Hepatocyte (in vitro differentiated cells): ENCODE data around the gene KIAA1958. TPM values are rescaled to one million over a fixed set of nuclear protein-coding genes. Genes with fewer than 3 reads are reported as not detected.

Source experiments
- DNase-seq: peaks from one replicate; pipeline ENCODE4 v3.0.0-alpha.2; 2016; ENCODE audit warnings: low spot score
- H2AFZ ChIP-seq: fragments of 200-600 bp; sonication (generic); 2 replicates; pipeline ENCODE4 v1.6.0; 2016; ENCODE audit warnings: antibody characterized with exemption, mild to moderate bottlenecking
- H3K27ac ChIP-seq: fragments of 200-600 bp; sonication (generic); 2 replicates; pipeline ENCODE4 v1.5.1; 2016; ENCODE audit warnings: mild to moderate bottlenecking
- H3K27me3 ChIP-seq: fragments of 200-600 bp; sonication (generic); 2 replicates; pipeline ENCODE4 v1.6.1; 2016
- H3K36me3 ChIP-seq: fragments of 200-600 bp; sonication (generic); replicated peaks from 2 replicates; pipeline ENCODE4 v1.5.1; 2016; ENCODE audit warnings: low read depth; ENCODE audit not compliant: insufficient read depth
- H3K4me1 ChIP-seq: fragments of 200-600 bp; sonication (generic); 2 replicates; pipeline ENCODE4 v1.5.1; 2016; ENCODE audit warnings: mild to moderate bottlenecking, moderate library complexity; ENCODE audit not compliant: insufficient read depth
- H3K4me2 ChIP-seq: fragments of 200-600 bp; sonication (generic); 2 replicates; pipeline ENCODE4 v1.6.0; 2016
- H3K4me3 ChIP-seq: fragments of 200-600 bp; sonication (generic); 2 replicates; pipeline ENCODE4 v1.5.1; 2016; ENCODE audit warnings: mild to moderate bottlenecking
- H3K79me2 ChIP-seq: fragments of 200-600 bp; sonication (generic); 2 replicates; pipeline ENCODE4 v1.6.0; 2017; ENCODE audit warnings: mild to moderate bottlenecking
- H3K9me2 ChIP-seq: fragments of 200-600 bp; sonication (generic); replicated peaks from 2 replicates; pipeline ENCODE4 v1.6.0; 2017; ENCODE audit warnings: mild to moderate bottlenecking; ENCODE audit not compliant: insufficient read depth
- H3K9me3 ChIP-seq: fragments of 200-600 bp; sonication (generic); 2 replicates; pipeline ENCODE4 v1.5.1; 2016; ENCODE audit warnings: low read depth, mild to moderate bottlenecking
- H4K20me1 ChIP-seq: fragments of 200-600 bp; sonication (generic); 2 replicates; pipeline ENCODE4 v1.6.0; 2016; ENCODE audit warnings: mild to moderate bottlenecking; ENCODE audit not compliant: insufficient read depth, poor library complexity, severe bottlenecking
- EZH2 ChIP-seq: fragments of 200-600 bp; sonication (generic); IDR thresholded peaks from 2 replicates; pipeline ENCODE4 v1.6.1; 2016; ENCODE audit warnings: antibody characterized with exemption, mild to moderate bottlenecking, borderline replicate concordance
- EZH2phosphoT487 ChIP-seq: fragments of 200-600 bp; sonication (generic); IDR thresholded peaks from one replicate; pipeline ENCODE4 v1.6.1; 2018; ENCODE audit warnings: antibody characterized with exemption, mild to moderate bottlenecking, low read depth, moderate library complexity; ENCODE audit not compliant: unreplicated experiment, severe bottlenecking
- WGBS: methylation state at CpG from one replicate; pipeline ENCODE4 v1.1.6; 2016; ENCODE audit warnings: low lambda C conversion rate; ENCODE audit errors: missing lambda C conversion rate; 5-methylcytosine and 5-hydroxymethylcytosine counted together
- polyA plus RNA-seq: library from polyadenylated mRNA; unstranded; fragments of >200 nt; fragmentation: Nextera tagmentation; extraction: Ambion mirVana; gene quantifications from 2 replicates; pipeline ENCODE4 v1.2.1, GENCODE V29; 2016
- total RNA-seq: library from RNA; depleted of rRNA; stranded (reverse); fragments of >200 nt; gene quantifications from 2 replicates; pipeline ENCODE4 v1.2.3, GENCODE V29; 2014
- TF ChIP-seq, protein P1 (sequence below): fragments of 200-600 bp; sonication (generic); IDR thresholded peaks from 2 replicates; pipeline ENCODE4 v1.5.1; 2016; ENCODE audit warnings: antibody characterized with exemption, mild to moderate bottlenecking; ENCODE audit not compliant: poor library complexity

The KIAA1958 gene
- total and polyA plus RNA-seq, 2 experiments from 2014 or later = 3.5 to 10.1 TPM

DNA sequence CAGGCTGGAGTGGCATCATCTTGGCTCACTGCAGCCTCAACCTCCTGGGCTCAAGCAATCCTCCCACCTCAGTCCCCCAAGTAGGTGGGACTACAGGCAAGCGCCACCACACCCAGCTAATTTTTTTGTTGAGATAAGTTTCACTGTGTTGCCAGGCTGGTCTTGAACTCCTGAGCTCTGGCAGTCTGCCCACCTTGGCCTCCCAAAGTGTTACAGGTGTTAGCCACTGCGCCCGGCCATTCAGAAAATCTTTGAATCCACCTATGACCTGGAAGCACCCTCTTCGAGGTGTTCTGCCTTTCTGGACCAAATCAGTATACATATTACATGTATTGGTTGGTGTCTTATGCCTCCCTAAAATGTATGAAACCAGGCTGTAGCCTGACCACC, 61.4 kb downstream of the KIAA1958 start:
- H3K9me2 ChIP-seq = no peaks in the 10 kb centered on the region
- H3K27me3 ChIP-seq = no peaks in the 10 kb centered on the region
- no peaks in the 10 kb centered on the region for H3K9me3 ChIP-seq
- TF ChIP-seq, protein P1, sequence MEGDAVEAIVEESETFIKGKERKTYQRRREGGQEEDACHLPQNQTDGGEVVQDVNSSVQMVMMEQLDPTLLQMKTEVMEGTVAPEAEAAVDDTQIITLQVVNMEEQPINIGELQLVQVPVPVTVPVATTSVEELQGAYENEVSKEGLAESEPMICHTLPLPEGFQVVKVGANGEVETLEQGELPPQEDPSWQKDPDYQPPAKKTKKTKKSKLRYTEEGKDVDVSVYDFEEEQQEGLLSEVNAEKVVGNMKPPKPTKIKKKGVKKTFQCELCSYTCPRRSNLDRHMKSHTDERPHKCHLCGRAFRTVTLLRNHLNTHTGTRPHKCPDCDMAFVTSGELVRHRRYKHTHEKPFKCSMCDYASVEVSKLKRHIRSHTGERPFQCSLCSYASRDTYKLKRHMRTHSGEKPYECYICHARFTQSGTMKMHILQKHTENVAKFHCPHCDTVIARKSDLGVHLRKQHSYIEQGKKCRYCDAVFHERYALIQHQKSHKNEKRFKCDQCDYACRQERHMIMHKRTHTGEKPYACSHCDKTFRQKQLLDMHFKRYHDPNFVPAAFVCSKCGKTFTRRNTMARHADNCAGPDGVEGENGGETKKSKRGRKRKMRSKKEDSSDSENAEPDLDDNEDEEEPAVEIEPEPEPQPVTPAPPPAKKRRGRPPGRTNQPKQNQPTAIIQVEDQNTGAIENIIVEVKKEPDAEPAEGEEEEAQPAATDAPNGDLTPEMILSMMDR = no peak
- TF ChIP-seq EZH2 (no peak), EZH2phosphoT487 (no peak)
- no peak overlapping the region for H3K27ac ChIP-seq
- no peak for DNase-seq
- WGBS = 91% methylated on average over 4 of the region's 4 CpGs
- H3K4me1 ChIP-seq = peaks cover 3% of the 10 kb centered on the region
- H3K79me2 ChIP-seq = peaks cover 74% of the 10 kb centered on the region
- H4K20me1 ChIP-seq = no peaks in the 10 kb centered on the region
- no peak overlapping the region for H2AFZ ChIP-seq
- H3K36me3 ChIP-seq = no peaks in the 10 kb centered on the region
- H3K4me2 ChIP-seq = no peak overlapping the region
- no peak overlapping the region for H3K4me3 ChIP-seq

DNA sequence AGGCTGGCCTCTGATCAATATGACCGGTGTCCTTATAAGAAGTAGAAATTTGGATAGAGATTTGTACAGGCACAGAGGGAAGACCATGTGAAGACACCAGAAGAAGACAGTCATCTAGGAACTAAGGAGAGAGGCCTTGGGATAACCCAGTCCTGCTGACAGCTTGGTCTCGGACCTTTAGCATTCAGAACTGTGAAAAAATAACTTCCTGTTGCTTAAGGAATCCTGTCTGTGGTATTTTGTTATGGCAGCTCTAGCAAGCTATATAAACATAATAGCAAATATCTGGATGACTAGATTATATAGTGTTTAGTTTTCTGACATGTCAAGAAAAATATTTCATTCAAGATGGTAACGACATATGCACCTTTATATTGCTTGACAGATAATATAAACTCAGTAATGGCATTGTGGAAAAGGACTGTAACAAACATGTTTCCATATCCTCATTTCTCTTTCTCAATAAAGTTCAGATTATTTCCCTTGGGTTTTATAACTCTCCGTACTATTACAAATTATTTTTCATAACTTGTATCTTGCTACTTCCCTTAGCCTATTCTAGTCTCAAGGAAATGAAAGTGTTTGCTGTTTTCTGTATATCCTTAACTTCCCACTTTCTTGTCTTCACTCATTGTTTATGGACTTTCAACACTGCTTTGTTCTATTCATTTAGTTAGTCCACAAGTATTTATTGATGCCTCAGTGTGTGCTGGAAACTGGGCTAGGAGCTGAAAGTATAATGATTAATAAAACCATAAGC, 62.4 kb downstream of the KIAA1958 start:
- no peak for DNase-seq
- Histone ChIP-seq H3K27ac (no peak overlapping the region), H4K20me1 (no peaks in the 10 kb centered on the region), H3K79me2 (peaks cover 81% of the 10 kb centered on the region), H3K4me3 (no peak overlapping the region), H3K4me2 (no peak overlapping the region), H3K4me1 (peaks cover 3% of the 10 kb centered on the region), H3K9me2 (no peaks in the 10 kb centered on the region), H3K9me3 (no peaks in the 10 kb centered on the region), H2AFZ (no peak overlapping the region), H3K36me3 (no peaks in the 10 kb centered on the region), H3K27me3 (no peaks in the 10 kb centered on the region)
- WGBS = 80% methylated on average over 4 of the region's 4 CpGs
- TF ChIP-seq EZH2phosphoT487 = no peak
- TF ChIP-seq, protein P1 = no peak
- TF ChIP-seq EZH2 = no peak

DNA sequence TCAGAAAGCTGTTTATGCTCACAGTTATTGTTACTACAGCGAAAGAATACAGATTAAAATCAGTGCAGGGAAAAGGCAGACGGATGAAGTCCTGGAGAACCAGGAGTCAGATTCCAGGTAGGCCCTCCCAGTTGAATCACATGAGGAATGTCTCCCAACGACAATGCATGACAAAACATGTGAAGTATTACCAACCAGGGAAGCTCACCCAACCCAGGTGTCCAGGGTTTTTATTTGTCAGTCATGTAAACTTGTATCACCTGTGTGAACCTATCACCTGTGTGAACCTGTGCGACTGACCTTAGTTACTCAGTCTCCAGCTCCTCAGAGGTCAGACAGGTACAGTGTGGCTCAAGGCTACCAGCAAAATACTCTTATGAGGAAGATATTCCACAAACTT, 63.9 kb downstream of the KIAA1958 start:
- Histone ChIP-seq H3K4me1 (peaks cover 3% of the 10 kb centered on the region), H3K4me3 (no peak overlapping the region), H3K4me2 (no peak overlapping the region), H3K27me3 (no peaks in the 10 kb centered on the region), H3K79me2 (peaks cover 81% of the 10 kb centered on the region), H3K27ac (peak overlapping the region; percentile 36), H3K9me3 (no peaks in the 10 kb centered on the region), H3K36me3 (no peaks in the 10 kb centered on the region), H4K20me1 (no peaks in the 10 kb centered on the region), H2AFZ (no peak overlapping the region), H3K9me2 (no peaks in the 10 kb centered on the region)
- WGBS = 64% methylated on average over 4 of the region's 4 CpGs
- TF ChIP-seq, protein P1 = no peak
- no peak for TF ChIP-seq EZH2phosphoT487
- no peak for TF ChIP-seq EZH2
- peak; percentile 20 for DNase-seq
